K562 (cell line): Measurements from ENCODE around the gene DYSF. TPM values are rescaled to one million over a fixed set of nuclear protein-coding genes. Genes with fewer than 3 reads are reported as not detected.

Experiments
- ATAC-seq: fragments of 200-7000 bp; cut with Tn5 transposase; 3 replicates; pipeline ENCODE4 v1.9.1; 2020; ENCODE audit warnings: moderate library complexity
- BruUV-seq: library from RNA; stranded (reverse); fragments of 400-500 nt; replicated peaks from 2 replicates; lab custom pipeline; 2021; lab: Mats Ljungman, UMichigan
- CTCF ChIA-PET: fragments of 300-600 bp; formaldehyde crosslinking; extraction: SDS; loops from one replicate; lab custom pipeline; 2021; ENCODE audit warnings: low intra/inter-chr PET ratio; lab: Yijun Ruan, JAX
- POLR2A ChIA-PET: fragments of 300-600, 350-650 bp; sonication (Branson Sonifier 250); formaldehyde crosslinking; extraction: SDS; loops from one replicate; lab custom pipeline; 2021; ENCODE audit warnings: antibody characterized with exemption, inconsistent platforms; lab: Yijun Ruan, JAX
- DNase-seq, 4 experiments: peaks; one replicate each; pipeline versions ENCODE4 v3.0.0 to v3.0.0-alpha.2; 2011 to 2018; ENCODE audit warnings: low spot score in 3 of 4, mixed read lengths in 3 of 4; ENCODE audit errors: extremely low read depth in 1 of 4
- FAIRE-seq: peaks from 2 replicates; lab custom pipeline; 2011; peaks lifted over from hg19 to GRCh38; lab: Jason Lieb, UNC
- H2AFZ ChIP-seq: 2 replicates; pipeline ENCODE4 v1.6.0; 2011; ENCODE audit warnings: low read depth, low read length, control low read depth, inconsistent platforms
- H3K27ac ChIP-seq: fragments of 200-600 bp; 3 replicates; pipeline ENCODE4 v1.8.0; 2011; ENCODE audit warnings: low read depth, mild to moderate bottlenecking, control low read depth, inconsistent platforms, low read length, moderate library complexity, mixed read lengths; ENCODE audit errors: extremely low read depth
- H3K27me3 ChIP-seq, 2 experiments: fragments of 300-600 bp in 1 of 2; 2 replicates in 1 of 2; 3 replicates in 1 of 2; pipeline versions ENCODE4 v1.6.0 to v1.8.0; 2011; ENCODE audit warnings: inconsistent platforms in 2 of 2, low read length in 2 of 2, mild to moderate bottlenecking in 1 of 2, mixed read lengths in 1 of 2, moderate library complexity in 1 of 2; ENCODE audit not compliant: control insufficient read depth in 2 of 2, insufficient read depth in 2 of 2
- H3K36me3 ChIP-seq: fragments of 300-600 bp; 3 replicates; pipeline ENCODE4 v1.8.0; 2011; ENCODE audit warnings: mild to moderate bottlenecking, low read length, inconsistent platforms; ENCODE audit not compliant: control insufficient read depth, insufficient read depth
- H3K4me1 ChIP-seq, 2 experiments: fragments of 200-600 bp in 1 of 2; replicated peaks in 1 of 2; 2 replicates in 1 of 2; 3 replicates in 1 of 2; pipeline versions ENCODE4 v1.5.1 to v1.8.0; 2011; ENCODE audit warnings: inconsistent platforms in 2 of 2, low read length in 2 of 2, mild to moderate bottlenecking in 1 of 2, mixed read lengths in 1 of 2, moderate library complexity in 1 of 2; ENCODE audit not compliant: control insufficient read depth in 2 of 2, insufficient read depth in 2 of 2
- H3K4me2 ChIP-seq: 2 replicates; pipeline ENCODE4 v1.6.1; 2011; ENCODE audit warnings: low read length, control low read depth, inconsistent platforms, mixed read lengths; ENCODE audit not compliant: insufficient read depth
- H3K4me3 ChIP-seq: fragments of 200-600 bp; sonication (generic), shearing (Covaris generic); 2 replicates; pipeline ENCODE4 v1.5.1; 2016; ENCODE audit warnings: control low read depth, inconsistent platforms
- H3K79me2 ChIP-seq: fragments of 200-600 bp; 3 replicates; pipeline ENCODE4 v1.8.0; 2011; ENCODE audit warnings: low read length, inconsistent platforms; ENCODE audit not compliant: control insufficient read depth, insufficient read depth
- H3K9ac ChIP-seq, 2 experiments: 2 replicates each; pipeline versions ENCODE4 v1.6.0 to v1.6.1; 2011; ENCODE audit warnings: low read depth in 2 of 2, low read length in 2 of 2, control low read depth in 1 of 2, inconsistent platforms in 1 of 2, mild to moderate bottlenecking in 1 of 2, mixed read lengths in 1 of 2; ENCODE audit not compliant: insufficient read depth in 1 of 2
- H3K9me1 ChIP-seq: one replicate; pipeline ENCODE4 v1.6.0; 2011; ENCODE audit warnings: inconsistent platforms, mild to moderate bottlenecking, low read length, moderate library complexity; ENCODE audit not compliant: control insufficient read depth, insufficient read depth
- H3K9me3 ChIP-seq: replicated peaks from 2 replicates; pipeline ENCODE4 v1.5.1; 2011; ENCODE audit warnings: low read depth, low read length, inconsistent platforms; ENCODE audit not compliant: control insufficient read depth, insufficient read depth
- H4K20me1 ChIP-seq: replicated peaks from 2 replicates; pipeline ENCODE4 v1.6.1; 2011; ENCODE audit warnings: low read length, inconsistent platforms, mixed read lengths; ENCODE audit not compliant: control insufficient read depth, insufficient read depth
- BRF2 ChIP-seq: IDR thresholded peaks from 3 replicates; pipeline ENCODE4 v1.6.1; 2011; ENCODE audit warnings: borderline replicate concordance, mild to moderate bottlenecking; ENCODE audit not compliant: insufficient read length, insufficient read depth
- CBX5 ChIP-seq: IDR thresholded peaks from 2 replicates; pipeline ENCODE4 v1.6.1; 2014; ENCODE audit warnings: low read depth, borderline replicate concordance
- CLOCK ChIP-seq: fragments of 250-450 bp; sonication (Bioruptor Pico); IDR thresholded peaks from 2 replicates; pipeline ENCODE4 v1.4.0; 2020; ENCODE audit warnings: mild to moderate bottlenecking, moderate library complexity, borderline replicate concordance
- MECOM ChIP-seq: fragments of 250-450 bp; sonication (Bioruptor Pico); IDR thresholded peaks from 2 replicates; pipeline ENCODE4 v1.8.0; 2022; ENCODE audit warnings: inconsistent platforms
- PHF21A ChIP-seq: fragments of 450-650 bp; IDR thresholded peaks from 2 replicates; pipeline ENCODE4 v1.6.1; 2017; ENCODE audit warnings: low read depth, borderline replicate concordance
- ZFP1 ChIP-seq: fragments of 450-650 bp; formaldehyde crosslinking; IDR thresholded peaks from 2 replicates; pipeline ENCODE4 v1.4.0; 2020; ENCODE audit warnings: mild to moderate bottlenecking, mixed read lengths
- WGBS: fragments of 100-300 bp; shearing (Covaris generic); methylation state at CpG from one replicate; pipeline ENCODE4 v1.1.6; 2016; ENCODE audit warnings: low coverage, mixed read lengths; ENCODE audit not compliant: insufficient coverage; ENCODE audit errors: missing lambda C conversion rate; 5-methylcytosine and 5-hydroxymethylcytosine counted together
- in situ Hi-C: fragments of 300-500 bp; cut with MboI; formaldehyde crosslinking; loops from 4 replicates; pipeline ENCODE4 v1.15.0; 2018; ENCODE audit warnings: inconsistent platforms, mixed read lengths
- intact Hi-C: fragments of 100-400 bp; cut with micrococcal nuclease; formaldehyde crosslinking; loops from 2 replicates; pipeline ENCODE4 v1.14.2; 2022
- polyA plus RNA-seq, 8 experiments: library from polyadenylated mRNA; depleted of rRNA in 4 of 8; stranded (reverse) in 5 of 8; unstranded in 3 of 8; fragments of >200 nt; fragmentation: Nextera tagmentation in 2 of 8; fragmentation: Illumina TruSeq in 1 of 8; extraction: Ambion mirVana in 2 of 8; extraction: Trizol in 1 of 8; gene quantifications; 2 replicates each; pipeline versions ENCODE4 v1.2.1 to v1.2.3, GENCODE V29; 2011 to 2014; ENCODE audit warnings: inconsistent platforms in 1 of 8, missing spikeins in 1 of 8
- total RNA-seq, 7 experiments: library from RNA; depleted of rRNA in 6 of 7; stranded (reverse); fragments of >200 nt in 6 of 7; fragmentation: Illumina TruSeq in 2 of 7; extraction: Trizol in 2 of 7; gene quantifications; 2 replicates each; pipeline versions ENCODE4 v1.2.1 to v1.2.3, GENCODE V29; 2011 to 2021; ENCODE audit warnings: low replicate concordance in 1 of 7

The DYSF gene
- total and polyA plus RNA-seq, 9 of the 15 experiments (the other 6 are each of a cell fraction or from before 2014, with no cell fraction given), result 0.01 to 0.80 (median 0.29) TPM

GRCh38 chr2:71685073-71685848 is 231.9 kb downstream of the DYSF start:
- DNase-seq (no peak), ATAC-seq (no peak; the same call in 2 of the 3 replicates), FAIRE-seq (no peak)
- no peaks in the 10 kb centered on the region for H3K9me3 ChIP-seq
- POLR2A ChIA-PET, result interaction anchor here (0.7 to 1.9 kb wide), 3 partner anchors 11 to 93 kb away, joined by 3 to 5 read pairs (median 3); no protein-coding TSS in a partner anchor
- no peaks in the 10 kb centered on the region for H3K4me1 ChIP-seq
- no TSS peak for BruUV-seq
- H3K27ac ChIP-seq, result no peak overlapping the region
- peaks cover 9 to 61% of the 10 kb centered on the region in 2 experiments; a peak in 3 of 5 replicates for H3K27me3 ChIP-seq
- intact Hi-C loops (no loop called here), in situ Hi-C loops (no loop called here)
- no peak overlapping the region for H2AFZ ChIP-seq
- no peaks in the 10 kb centered on the region for H3K79me2 ChIP-seq
- CTCF ChIA-PET, result no interaction called here
- WGBS, result 3% methylated on average over 8 of the region's 10 CpGs
- H3K4me2 ChIP-seq, result no peak overlapping the region
- no peaks in the 10 kb centered on the region for H3K36me3 ChIP-seq
- H3K9ac ChIP-seq, result no peak overlapping the region
- TF ChIP-seq BRF2 (no peak), MECOM (no peak), CBX5 (no peak), PHF21A (no peak), CLOCK (CRISPR knock-in tag) (no peak), ZFP1 (CRISPR knock-in tag) (no peak)
- no peaks in the 10 kb centered on the region for H3K9me1 ChIP-seq
- H4K20me1 ChIP-seq, result peaks cover 4% of the 10 kb centered on the region; the same call in 1 of the 2 replicates
- no peak overlapping the region for H3K4me3 ChIP-seq
